Vagina (tissue), 2 donors: ENCODE measurements around the gene HUNK. TPM values are rescaled to one million over a fixed set of nuclear protein-coding genes. Genes with fewer than 3 reads are reported as not detected.

Source experiments
- DNase-seq, 2 donors: peaks; one replicate each; pipeline ENCODE4 v3.0.0-alpha.2; 2017; ENCODE audit errors: extremely low spot score in 2 of 2
- H3K27ac ChIP-seq: fragments of 200-600 bp; sonication (generic); one replicate; pipeline ENCODE4 v1.5.1; 2019
- H3K27me3 ChIP-seq: fragments of 200-600 bp; sonication (generic); one replicate; pipeline ENCODE4 v1.5.1; 2019
- H3K36me3 ChIP-seq, 2 donors: fragments of 200-600 bp; sonication (generic); one replicate each; pipeline ENCODE4 v1.5.1; 2017 to 2019
- H3K4me1 ChIP-seq: fragments of 200-600 bp; sonication (generic); one replicate; pipeline ENCODE4 v1.5.1; 2019
- H3K4me3 ChIP-seq, 2 donors: fragments of 200-600 bp; sonication (generic); 1 replicate in 1 of 2; 2 replicates in 1 of 2; pipeline ENCODE4 v1.5.1; 2016 to 2019
- H3K9me3 ChIP-seq: fragments of 200-600 bp; sonication (generic); one replicate; pipeline ENCODE4 v1.5.1; 2019
- POLR2A ChIP-seq, 2 donors: fragments of 450-650 bp; IDR thresholded peaks; one replicate each; pipeline ENCODE4 v1.6.1; 2017; ENCODE audit warnings: antibody characterized with exemption in 2 of 2, mild to moderate bottlenecking in 2 of 2, moderate library complexity in 2 of 2
- POLR2AphosphoS5 ChIP-seq, 2 donors: sonication (generic); formaldehyde crosslinking; IDR thresholded peaks; one replicate each; pipeline ENCODE4 v1.9.0; 2017; ENCODE audit warnings: antibody characterized with exemption in 2 of 2, mild to moderate bottlenecking in 2 of 2, low read depth in 1 of 2; ENCODE audit not compliant: insufficient read depth in 1 of 2
- intact Hi-C: fragments of 100-400 bp; cut with DNase I; formaldehyde crosslinking; loops from one replicate; pipeline ENCODE4 v1.15.1; 2023
- total RNA-seq: library from RNA; depleted of rRNA; stranded (reverse); fragments of >200 nt; gene quantifications from one replicate; pipeline ENCODE4 v1.2.3, GENCODE V29; 2016
- TF ChIP-seq, protein P1 (sequence below), 3 experiments: fragments of 450-650 bp in 2 of 3; fragments of 200-600 bp in 1 of 3; sonication (generic) in 1 of 3; IDR thresholded peaks; one replicate each; pipeline ENCODE4 v1.5.1; 2017 to 2019; ENCODE audit warnings: antibody characterized with exemption in 3 of 3, mild to moderate bottlenecking in 2 of 3, moderate library complexity in 2 of 3

The HUNK gene
- total RNA-seq, 1 donor from 2014 or later: 0.74 TPM

DNA sequence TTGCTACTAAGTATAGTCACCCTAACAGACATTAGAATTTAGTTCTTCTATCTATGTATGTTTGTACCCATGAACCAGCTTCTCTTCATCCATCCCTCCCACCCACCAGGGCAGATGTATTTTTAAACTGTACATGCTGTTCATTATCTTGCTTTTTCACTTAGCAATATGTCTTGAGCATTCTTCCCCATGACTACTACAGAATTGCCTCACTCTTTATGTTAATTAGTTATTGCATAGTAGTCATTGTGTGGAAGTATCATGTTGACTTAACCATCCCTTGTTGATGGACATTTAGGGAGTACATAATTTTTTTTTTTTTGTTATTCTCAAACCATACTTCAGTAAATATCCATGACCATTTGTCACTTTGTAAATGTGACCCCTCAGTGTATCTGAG lies 9.9 kb downstream of the HUNK start:
- no peaks in the 10 kb centered on the region for H3K27me3 ChIP-seq
- no peaks in the 10 kb centered on the region for H3K4me1 ChIP-seq
- DNase-seq: no peak
- no peak for TF ChIP-seq POLR2A (IDR thresholded peaks at IDR 0.05)
- TF ChIP-seq POLR2AphosphoS5 (IDR thresholded peaks at IDR 0.05; ENCODE audit: insufficient read depth in 1 of 2, low read depth in 1 of 2): no peak
- TF ChIP-seq, protein P1, sequence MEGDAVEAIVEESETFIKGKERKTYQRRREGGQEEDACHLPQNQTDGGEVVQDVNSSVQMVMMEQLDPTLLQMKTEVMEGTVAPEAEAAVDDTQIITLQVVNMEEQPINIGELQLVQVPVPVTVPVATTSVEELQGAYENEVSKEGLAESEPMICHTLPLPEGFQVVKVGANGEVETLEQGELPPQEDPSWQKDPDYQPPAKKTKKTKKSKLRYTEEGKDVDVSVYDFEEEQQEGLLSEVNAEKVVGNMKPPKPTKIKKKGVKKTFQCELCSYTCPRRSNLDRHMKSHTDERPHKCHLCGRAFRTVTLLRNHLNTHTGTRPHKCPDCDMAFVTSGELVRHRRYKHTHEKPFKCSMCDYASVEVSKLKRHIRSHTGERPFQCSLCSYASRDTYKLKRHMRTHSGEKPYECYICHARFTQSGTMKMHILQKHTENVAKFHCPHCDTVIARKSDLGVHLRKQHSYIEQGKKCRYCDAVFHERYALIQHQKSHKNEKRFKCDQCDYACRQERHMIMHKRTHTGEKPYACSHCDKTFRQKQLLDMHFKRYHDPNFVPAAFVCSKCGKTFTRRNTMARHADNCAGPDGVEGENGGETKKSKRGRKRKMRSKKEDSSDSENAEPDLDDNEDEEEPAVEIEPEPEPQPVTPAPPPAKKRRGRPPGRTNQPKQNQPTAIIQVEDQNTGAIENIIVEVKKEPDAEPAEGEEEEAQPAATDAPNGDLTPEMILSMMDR (IDR thresholded peaks at IDR 0.05): no peak
- intact Hi-C loops: no loop called here
- H3K36me3 ChIP-seq: no peaks in the 10 kb centered on the region
- H3K27ac ChIP-seq: no peak overlapping the region
- H3K9me3 ChIP-seq: no peaks in the 10 kb centered on the region
- H3K4me3 ChIP-seq: no peak overlapping the region

DNA sequence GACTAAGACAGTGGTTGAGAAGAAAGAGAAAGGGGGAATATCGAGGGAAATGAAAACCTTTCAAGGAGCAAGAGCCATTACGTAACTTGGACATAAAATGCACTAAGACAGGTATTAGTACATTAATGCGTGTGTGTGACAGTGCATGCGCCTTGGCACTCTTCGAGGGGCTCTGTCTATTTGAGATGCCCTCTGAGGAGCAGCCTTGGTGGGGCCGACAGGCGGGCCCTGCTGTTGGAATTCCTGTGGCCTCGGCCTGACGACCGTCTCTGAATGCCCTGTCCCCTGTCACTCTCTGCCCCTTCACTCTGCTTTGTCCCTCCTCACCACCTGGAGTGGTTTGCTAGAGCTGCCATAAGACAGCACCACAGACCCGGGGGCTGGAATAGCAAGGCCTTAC lies 12.3 kb downstream of the HUNK start:
- no peak for DNase-seq
- intact Hi-C loops: no loop called here
- no peaks in the 10 kb centered on the region for H3K36me3 ChIP-seq
- H3K4me3 ChIP-seq: no peak overlapping the region
- TF ChIP-seq POLR2A (IDR thresholded peaks at IDR 0.05) (no peak), POLR2AphosphoS5 (IDR thresholded peaks at IDR 0.05; ENCODE audit: insufficient read depth in 1 of 2, low read depth in 1 of 2) (no peak)
- TF ChIP-seq, protein P1 (IDR thresholded peaks at IDR 0.05): no peak
- no peaks in the 10 kb centered on the region for H3K4me1 ChIP-seq
- H3K27me3 ChIP-seq: no peaks in the 10 kb centered on the region
- no peaks in the 10 kb centered on the region for H3K9me3 ChIP-seq
- H3K27ac ChIP-seq: no peak overlapping the region

DNA sequence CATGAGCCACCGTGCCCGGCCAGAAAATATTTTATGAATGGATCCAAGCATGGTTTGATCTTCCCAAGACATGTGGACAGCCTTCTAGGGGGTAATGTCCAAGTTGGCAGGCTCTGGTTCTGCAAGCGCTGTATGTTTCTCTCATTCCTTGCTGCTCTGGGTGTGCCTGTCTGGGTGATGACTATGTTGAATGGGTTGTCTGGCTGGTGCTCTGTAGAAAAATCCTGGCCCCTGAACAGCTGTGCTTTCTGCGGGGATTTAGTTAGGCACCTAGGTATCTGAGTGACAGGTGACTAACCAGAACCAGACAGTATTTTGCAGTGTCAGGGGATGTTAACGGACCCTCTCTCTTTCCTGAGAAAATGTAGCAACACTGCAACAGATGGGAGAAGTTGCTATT lies 14.1 kb downstream of the HUNK start:
- H3K27ac ChIP-seq: no peak overlapping the region
- no peaks in the 10 kb centered on the region for H3K9me3 ChIP-seq
- TF ChIP-seq POLR2A (IDR thresholded peaks at IDR 0.05): no peak
- TF ChIP-seq, protein P1 (IDR thresholded peaks at IDR 0.05): no peak
- no peak for TF ChIP-seq POLR2AphosphoS5 (IDR thresholded peaks at IDR 0.05; ENCODE audit: insufficient read depth in 1 of 2, low read depth in 1 of 2)
- no peaks in the 10 kb centered on the region for H3K27me3 ChIP-seq
- no peak overlapping the region for H3K4me3 ChIP-seq
- no peaks in the 10 kb centered on the region for H3K4me1 ChIP-seq
- intact Hi-C loops: no loop called here
- no peak for DNase-seq
- no peaks in the 10 kb centered on the region for H3K36me3 ChIP-seq

DNA sequence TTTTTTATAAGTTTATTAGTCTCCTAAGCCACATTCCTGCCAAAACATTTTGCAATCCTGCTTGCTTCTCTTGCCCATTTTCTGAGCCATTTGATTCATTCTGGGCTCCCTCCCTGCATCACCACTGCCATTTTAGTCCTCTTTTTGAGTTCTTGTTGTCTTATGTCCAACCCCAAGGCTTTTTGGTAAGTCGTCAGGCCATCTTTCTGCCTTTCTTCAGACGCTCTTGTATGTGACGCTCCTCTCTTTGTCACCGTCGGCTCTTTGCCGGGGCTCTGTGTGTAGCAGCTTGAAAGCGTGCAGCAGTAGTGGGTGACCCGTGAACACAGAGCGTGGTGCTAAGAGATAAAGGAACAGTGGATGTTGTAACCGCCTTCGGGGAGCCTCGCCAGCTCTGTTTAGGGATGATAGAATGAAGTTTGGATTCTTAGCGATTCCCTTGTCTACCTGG lies 14.6 kb downstream of the HUNK start:
- no peaks in the 10 kb centered on the region for H3K9me3 ChIP-seq
- no peaks in the 10 kb centered on the region for H3K36me3 ChIP-seq
- no peaks in the 10 kb centered on the region for H3K4me1 ChIP-seq
- H3K27me3 ChIP-seq: no peaks in the 10 kb centered on the region
- H3K4me3 ChIP-seq: no peak overlapping the region
- no peak overlapping the region for H3K27ac ChIP-seq
- intact Hi-C loops: no loop called here
- TF ChIP-seq POLR2AphosphoS5 (IDR thresholded peaks at IDR 0.05; ENCODE audit: insufficient read depth in 1 of 2, low read depth in 1 of 2) (no peak), POLR2A (IDR thresholded peaks at IDR 0.05) (no peak)
- TF ChIP-seq, protein P1 (IDR thresholded peaks at IDR 0.05): no peak
- no peak for DNase-seq

DNA sequence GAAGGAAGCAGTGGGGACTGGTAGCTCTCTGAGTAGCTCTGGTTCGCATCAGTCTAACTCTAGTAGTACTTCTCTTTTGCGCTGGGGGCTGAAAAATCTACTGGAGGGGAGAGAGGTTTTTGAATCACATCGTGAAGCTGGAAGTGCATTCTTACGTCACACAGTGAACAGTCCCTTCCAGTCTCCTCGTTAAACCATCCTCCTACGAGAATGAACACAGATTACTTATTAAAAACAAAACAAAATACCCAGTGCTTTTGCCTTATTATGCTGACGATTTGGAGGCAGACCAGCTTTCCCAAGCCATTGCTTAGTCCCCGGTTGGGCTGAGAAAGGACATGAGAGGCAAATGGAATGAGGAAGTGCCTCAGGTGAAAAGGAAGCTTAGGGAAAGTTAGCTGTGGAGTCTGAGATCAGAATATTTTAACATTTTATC lies 16.1 kb downstream of the HUNK start:
- Histone ChIP-seq H3K4me3 (no peak overlapping the region), H3K4me1 (no peaks in the 10 kb centered on the region), H3K36me3 (no peaks in the 10 kb centered on the region), H3K27ac (no peak overlapping the region), H3K27me3 (no peaks in the 10 kb centered on the region), H3K9me3 (no peaks in the 10 kb centered on the region)
- intact Hi-C loops: no loop called here
- TF ChIP-seq POLR2AphosphoS5 (IDR thresholded peaks at IDR 0.05; ENCODE audit: insufficient read depth in 1 of 2, low read depth in 1 of 2) (no peak), POLR2A (IDR thresholded peaks at IDR 0.05) (no peak)
- TF ChIP-seq, protein P1 (IDR thresholded peaks at IDR 0.05): no peak
- DNase-seq: no peak
